Measurements from ENCODE around the gene MSH5.
"Not testable (repeated sequence)": the region's sequence is repeated elsewhere in the genome, so short reads cannot be mapped to it uniquely, and the experiment has no call there.

The MSH5 gene

DNA sequence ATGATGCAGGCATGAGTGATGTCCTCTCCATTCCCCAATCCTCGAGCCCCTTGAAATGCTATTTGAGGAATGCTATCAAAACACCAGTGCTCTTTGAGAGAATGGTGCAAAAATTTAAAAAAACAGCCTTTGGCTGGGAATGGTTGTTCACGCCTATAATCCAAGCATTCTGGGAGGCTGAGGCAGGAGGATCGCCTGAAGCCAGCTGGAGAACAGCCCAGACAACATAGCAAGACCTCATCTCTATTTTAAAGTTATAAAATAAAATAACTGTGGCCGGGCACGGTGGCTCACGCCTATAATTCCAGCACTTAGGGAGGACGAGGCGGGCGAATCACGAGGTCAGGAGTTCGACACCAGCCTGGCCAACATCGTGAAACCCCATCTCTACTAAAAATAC is 60.0 kb downstream of the MSH5 start:
- no peak for FAIRE-seq
- no peak for DNase-seq (ENCODE audit: insufficient read length)
- no peak for TF ChIP-seq POLR2AphosphoS5 (IDR thresholded peaks at IDR 0.05; ENCODE audit: low read depth, low read length)
- TF ChIP-seq POLR2A (IDR thresholded peaks at IDR 0.05; ENCODE audit: low read depth, low read length): no peak

DNA sequence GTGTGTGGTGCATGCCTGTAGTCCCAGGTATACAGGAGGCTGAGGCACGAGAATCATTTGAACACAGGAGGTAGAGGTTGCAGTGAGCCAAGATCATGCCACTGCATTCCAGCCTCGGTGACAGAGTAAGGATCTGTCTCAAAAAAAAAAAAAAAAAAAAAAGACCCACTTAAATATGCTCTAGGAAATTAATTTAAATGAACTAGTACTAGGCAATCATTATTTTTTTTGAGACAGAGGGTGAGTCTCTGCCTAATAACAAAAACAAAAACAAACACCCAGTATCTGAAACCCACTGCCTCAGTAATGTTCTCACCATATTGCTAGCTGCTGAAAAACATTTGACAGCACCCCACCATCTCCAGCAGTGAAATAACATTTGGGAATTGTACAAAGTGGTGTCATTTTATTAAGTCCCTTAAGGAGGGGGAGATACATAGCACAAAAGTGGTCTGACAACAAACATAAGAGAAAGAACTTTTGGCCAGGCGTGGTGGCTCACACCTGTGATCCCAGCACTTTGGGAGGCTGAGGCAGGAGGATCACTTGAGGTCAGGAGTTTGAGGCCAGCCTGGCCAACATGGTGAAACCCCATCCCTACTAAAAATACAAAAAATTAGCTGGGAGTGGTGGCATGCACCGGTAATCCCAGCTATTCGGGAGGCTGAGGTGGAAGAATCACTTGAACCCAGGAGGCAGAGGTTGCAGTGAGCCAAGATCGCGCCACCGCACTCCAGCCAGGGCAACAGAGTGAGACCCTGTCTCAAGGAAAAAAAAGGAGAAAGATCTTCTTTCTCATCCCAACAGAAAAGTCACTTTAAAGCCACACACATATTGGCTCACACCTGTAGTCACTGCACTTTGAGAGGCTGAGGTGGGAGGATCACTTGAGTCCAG is 61.5 kb downstream of the MSH5 start:
- FAIRE-seq; DNase-seq (ENCODE audit: insufficient read length): not testable (repeated sequence)

DNA sequence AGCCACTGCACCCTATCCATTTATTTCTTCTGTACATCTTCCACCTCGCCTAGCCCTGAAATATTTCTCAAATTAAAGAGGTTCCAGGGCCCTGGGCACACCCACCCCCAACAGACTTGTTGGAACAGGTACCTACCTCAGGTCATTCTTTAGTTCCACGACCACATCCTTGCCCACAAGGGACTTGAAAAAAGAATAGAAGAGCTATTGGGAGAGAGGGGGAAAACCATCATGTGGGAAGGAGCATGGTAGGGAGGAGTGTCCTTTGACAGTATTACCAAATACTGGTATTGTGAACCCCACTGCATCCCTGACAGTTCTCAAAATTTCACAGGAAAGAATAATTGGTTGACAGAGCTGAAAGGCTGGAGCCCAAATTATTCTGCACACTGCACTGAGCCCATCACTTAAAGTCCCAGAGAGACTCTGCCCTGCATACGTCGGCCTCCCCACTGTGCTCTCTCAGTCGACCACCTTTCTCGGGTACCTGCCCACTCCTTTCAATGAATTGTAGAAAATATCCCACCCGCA is 66.2 kb downstream of the MSH5 start:
- FAIRE-seq (peak; percentile 36), DNase-seq (ENCODE audit: insufficient read length) (no peak)
- TF ChIP-seq POLR2AphosphoS5 (IDR thresholded peaks at IDR 0.05; ENCODE audit: low read depth, low read length): no peak
- TF ChIP-seq POLR2A (IDR thresholded peaks at IDR 0.05; ENCODE audit: low read depth, low read length): no peak
- no peak for TF ChIP-seq TAF1 (IDR thresholded peaks at IDR 0.05; ENCODE audit: borderline replicate concordance, low read depth, low read length)

DNA sequence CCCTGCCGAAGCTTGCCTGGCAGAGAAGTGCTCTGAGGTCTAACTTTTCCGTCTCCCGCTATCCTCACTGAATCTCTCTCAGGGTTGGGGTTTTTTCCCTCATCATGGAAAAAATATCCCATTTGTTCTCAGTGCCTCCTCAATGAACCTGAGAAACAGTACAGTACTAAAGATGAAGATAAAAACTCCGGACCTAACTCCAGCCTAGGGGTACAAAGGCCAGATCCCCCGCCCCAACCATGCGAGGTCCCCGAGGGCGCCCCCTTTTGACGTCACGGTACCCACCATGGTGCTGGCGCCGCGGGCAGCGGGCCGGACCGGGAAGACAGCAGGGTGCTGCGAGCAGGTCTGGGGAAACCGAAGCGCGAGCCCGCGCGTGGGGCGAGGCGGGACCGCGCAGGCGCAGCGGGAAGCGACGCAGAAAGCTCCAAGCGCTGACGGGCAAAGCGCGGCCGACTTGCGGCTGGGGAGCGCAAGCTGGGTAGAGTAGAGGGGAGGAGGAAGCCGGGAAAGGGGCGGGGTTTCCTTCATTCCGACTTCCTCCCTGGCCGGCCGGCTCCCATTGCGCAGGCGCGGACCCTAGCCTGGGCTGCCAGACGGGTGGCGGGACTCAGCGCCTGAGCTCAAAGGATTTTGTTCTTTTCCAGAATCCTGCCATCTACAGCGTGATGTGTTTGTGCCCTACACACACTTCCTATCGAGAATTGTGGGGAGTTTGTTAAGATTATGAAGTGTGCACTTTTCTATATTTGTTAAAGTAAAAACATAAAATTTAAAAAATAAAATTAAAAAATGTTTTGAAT is 66.9 kb downstream of the MSH5 start, which contains the start of gene LSM2:
LSM2 (minus strand) TSS at position 497 of the 803 bp plus-strand sequence; CDS start at position 288, 209 bp downstream.
- FAIRE-seq: peak; percentile 94
- TF ChIP-seq TAF1 (IDR thresholded peaks at IDR 0.05; ENCODE audit: borderline replicate concordance, low read depth, low read length) (peak; percentile 50; the same call in 1 of the 2 replicates), POLR2AphosphoS5 (IDR thresholded peaks at IDR 0.05; ENCODE audit: low read depth, low read length) (peak; percentile 90), POLR2A (IDR thresholded peaks at IDR 0.05; ENCODE audit: low read depth, low read length) (peak; percentile 89)
- DNase-seq (ENCODE audit: insufficient read length): peak; percentile 100

DNA sequence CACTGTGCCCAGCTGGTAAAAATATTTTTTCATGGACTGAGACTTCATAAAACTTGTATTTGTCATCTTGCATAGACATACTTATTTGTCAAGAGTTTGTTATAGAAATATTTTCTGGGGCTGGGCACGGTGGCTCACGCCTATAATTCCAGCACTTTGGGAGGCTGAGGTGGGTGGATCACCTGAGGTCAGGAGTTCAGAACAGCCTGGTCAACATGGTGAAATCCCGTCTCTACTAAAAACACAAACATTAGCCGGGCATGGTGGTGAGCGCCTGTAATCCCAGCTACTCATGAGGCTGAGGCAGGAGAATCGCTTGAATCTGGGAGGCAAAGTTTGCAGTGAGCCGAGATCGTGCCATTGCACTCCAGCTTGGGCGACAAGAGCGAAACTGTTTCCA is 68.8 kb downstream of the MSH5 start:
- not testable (repeated sequence) for DNase-seq (ENCODE audit: insufficient read length); FAIRE-seq

DNA sequence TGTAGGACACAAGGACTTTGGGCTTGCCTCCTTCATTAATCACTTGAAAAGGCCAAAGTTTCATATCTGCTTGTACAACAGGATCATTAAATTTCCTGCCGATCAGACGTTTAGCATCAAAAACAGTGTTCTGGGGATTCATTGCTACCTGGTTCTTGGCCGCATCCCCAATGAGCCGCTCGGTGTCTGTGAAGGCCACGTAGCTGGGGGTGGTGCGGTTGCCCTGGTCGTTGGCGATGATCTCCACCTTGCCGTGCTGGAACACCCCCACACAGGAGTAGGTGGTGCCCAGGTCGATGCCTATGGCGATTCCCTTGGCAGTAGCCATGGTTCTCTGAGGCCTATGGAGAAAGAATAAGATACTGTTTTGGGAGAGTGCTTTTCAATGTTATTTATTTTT is 71.8 kb downstream of the MSH5 start:
- TF ChIP-seq TAF1 (IDR thresholded peaks at IDR 0.05; ENCODE audit: borderline replicate concordance, low read depth, low read length) (no peak), POLR2A (IDR thresholded peaks at IDR 0.05; ENCODE audit: low read depth, low read length) (no peak), POLR2AphosphoS5 (IDR thresholded peaks at IDR 0.05; ENCODE audit: low read depth, low read length) (no peak)
- no peak for FAIRE-seq
- no peak for DNase-seq (ENCODE audit: insufficient read length)
